Loucy (cell line): Measurements from ENCODE around the gene CXXC4.

ENCODE experiments used
- EZH2phosphoT487 ChIP-seq: fragments of 200-600 bp; IDR thresholded peaks from 2 replicates; pipeline ENCODE4 v1.6.1; 2018; ENCODE audit warnings: antibody characterized with exemption, mild to moderate bottlenecking, moderate library complexity, borderline replicate concordance
- TF ChIP-seq, protein P1 (sequence below): fragments of 200-600 bp; sonication (generic); conservative IDR thresholded peaks from 2 replicates; pipeline ENCODE4 v1.5.1; 2014; ENCODE audit warnings: mild to moderate bottlenecking, antibody characterized with exemption, low read length

- TF ChIP-seq, protein P1, sequence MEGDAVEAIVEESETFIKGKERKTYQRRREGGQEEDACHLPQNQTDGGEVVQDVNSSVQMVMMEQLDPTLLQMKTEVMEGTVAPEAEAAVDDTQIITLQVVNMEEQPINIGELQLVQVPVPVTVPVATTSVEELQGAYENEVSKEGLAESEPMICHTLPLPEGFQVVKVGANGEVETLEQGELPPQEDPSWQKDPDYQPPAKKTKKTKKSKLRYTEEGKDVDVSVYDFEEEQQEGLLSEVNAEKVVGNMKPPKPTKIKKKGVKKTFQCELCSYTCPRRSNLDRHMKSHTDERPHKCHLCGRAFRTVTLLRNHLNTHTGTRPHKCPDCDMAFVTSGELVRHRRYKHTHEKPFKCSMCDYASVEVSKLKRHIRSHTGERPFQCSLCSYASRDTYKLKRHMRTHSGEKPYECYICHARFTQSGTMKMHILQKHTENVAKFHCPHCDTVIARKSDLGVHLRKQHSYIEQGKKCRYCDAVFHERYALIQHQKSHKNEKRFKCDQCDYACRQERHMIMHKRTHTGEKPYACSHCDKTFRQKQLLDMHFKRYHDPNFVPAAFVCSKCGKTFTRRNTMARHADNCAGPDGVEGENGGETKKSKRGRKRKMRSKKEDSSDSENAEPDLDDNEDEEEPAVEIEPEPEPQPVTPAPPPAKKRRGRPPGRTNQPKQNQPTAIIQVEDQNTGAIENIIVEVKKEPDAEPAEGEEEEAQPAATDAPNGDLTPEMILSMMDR, result no peak
- no peak for TF ChIP-seq EZH2phosphoT487
These were observed 6.5 kb downstream of the CXXC4 start for GRCh38 chr4:104488151-104488550.
